Measurements from ENCODE around the gene PRPSAP2. TPM values are rescaled to one million over a fixed set of nuclear protein-coding genes. Genes with fewer than 3 reads are reported as not detected.

Gene PRPSAP2
- polyA plus RNA-seq, 1 donor = 21.1 TPM

DNA sequence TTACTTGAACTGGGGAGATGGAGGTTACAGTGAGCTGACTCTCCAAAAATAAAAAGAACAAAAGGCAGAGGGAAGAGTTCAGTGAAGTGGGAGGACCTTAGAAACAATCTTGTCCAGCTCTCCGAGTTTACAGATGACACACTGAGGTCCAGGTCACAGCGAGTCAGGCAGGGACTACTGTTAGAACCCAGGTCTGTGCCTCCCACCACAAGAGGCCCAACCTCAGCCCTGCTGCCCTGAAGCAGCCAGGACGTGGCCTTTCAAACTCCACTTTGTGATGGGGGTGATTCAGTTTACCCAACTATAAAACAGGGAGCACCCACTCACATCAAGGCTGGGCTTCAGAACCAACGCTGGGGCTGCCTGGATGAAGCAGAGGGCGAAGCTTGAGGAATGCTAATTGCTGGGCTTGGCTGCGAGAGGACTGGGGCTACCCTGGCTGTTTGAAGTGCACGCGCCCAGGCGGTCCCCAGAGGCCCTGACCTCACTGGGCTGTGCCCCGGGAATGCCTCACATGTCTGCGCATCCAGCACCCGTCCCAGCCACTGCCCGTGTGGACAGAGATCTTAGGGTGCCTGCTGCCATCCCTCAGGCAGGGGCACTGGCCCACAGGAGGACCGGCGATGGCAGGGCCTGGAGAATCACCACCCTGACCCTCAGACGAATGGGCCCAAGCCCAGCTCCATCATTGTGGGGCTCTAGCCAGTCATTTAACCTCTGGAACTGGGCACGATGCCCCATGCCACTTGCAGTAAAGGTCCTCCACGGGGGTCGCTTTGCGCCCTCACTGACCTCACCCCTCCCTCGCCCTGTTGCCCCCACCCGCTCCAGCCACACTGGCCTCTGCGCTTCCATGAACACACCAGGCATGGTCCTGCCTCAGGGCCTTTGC is 105.4 kb downstream of the PRPSAP2 start:
- no peak for DNase-seq

DNA sequence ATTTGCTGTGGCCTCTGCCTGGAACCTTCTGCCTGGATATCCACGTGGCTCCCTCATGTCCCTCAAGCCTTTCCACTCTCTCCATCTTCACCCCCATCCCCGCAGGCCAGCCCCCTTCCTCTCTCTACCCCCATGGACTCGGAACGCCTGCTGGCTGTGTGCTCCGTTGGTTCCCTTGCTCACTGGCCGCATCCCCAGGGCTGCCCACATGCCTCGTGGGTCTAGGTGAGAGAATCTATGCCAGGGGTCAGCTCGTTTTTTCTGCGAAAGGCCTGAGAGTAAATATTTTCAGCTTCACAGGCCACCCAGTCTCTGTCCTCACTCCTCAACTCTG is 106.1 kb downstream of the PRPSAP2 start:
- DNase-seq = no peak

- DNase-seq = no peak
These were observed 106.6 kb downstream of the PRPSAP2 start for GRCh38 chr17:18964550-18964949.

- no peak for DNase-seq
These were observed 107.8 kb downstream of the PRPSAP2 start for GRCh38 chr17:18965530-18966236.

GRCh38 chr17:18966831-18967624 is 109.1 kb downstream of the PRPSAP2 start:
- no peak for DNase-seq

DNA sequence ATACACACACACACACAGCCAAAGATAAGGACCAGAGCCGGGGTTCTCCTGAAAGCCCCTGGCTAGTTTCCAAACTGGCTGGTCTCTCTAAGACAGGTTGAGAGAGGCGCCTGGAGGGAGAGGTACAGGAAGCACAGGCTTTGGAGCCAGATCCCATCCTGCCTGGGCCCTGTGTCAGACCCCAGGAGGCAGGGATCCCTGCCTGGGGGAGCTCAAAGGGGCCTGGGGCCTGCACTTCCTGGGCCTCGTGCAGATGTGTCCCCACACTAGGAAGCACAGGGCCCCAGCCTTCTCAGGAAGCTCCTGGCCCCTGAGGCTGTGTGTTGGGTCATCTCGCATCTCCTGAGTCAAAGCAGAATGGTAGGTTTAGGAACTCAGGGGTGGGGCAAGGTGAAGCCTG is 110.0 kb downstream of the PRPSAP2 start:
- no peak for DNase-seq

DNA sequence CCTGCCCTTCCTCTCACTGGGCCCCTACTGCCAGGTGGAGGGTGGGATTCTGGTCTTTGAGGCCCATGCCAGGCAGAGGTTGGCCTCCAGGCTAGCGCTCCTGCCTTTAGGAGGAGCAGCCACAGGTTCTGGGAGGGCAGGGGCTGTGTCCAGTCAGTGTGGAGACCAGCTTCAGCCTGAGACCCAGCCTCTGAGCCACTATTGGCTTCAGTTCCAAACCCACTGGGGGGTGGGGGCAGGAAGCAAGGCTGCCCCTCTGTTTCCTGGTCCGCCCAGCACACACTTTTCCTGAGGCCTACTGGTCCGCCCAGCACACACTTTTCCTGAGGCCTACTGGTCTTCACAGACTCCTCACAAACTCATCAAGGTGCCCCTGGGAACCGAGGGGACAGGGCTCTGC is 110.4 kb downstream of the PRPSAP2 start:
- no peak for DNase-seq

GRCh38 chr17:18968945-18969887 is 111.3 kb downstream of the PRPSAP2 start:
- no peak for DNase-seq

DNA sequence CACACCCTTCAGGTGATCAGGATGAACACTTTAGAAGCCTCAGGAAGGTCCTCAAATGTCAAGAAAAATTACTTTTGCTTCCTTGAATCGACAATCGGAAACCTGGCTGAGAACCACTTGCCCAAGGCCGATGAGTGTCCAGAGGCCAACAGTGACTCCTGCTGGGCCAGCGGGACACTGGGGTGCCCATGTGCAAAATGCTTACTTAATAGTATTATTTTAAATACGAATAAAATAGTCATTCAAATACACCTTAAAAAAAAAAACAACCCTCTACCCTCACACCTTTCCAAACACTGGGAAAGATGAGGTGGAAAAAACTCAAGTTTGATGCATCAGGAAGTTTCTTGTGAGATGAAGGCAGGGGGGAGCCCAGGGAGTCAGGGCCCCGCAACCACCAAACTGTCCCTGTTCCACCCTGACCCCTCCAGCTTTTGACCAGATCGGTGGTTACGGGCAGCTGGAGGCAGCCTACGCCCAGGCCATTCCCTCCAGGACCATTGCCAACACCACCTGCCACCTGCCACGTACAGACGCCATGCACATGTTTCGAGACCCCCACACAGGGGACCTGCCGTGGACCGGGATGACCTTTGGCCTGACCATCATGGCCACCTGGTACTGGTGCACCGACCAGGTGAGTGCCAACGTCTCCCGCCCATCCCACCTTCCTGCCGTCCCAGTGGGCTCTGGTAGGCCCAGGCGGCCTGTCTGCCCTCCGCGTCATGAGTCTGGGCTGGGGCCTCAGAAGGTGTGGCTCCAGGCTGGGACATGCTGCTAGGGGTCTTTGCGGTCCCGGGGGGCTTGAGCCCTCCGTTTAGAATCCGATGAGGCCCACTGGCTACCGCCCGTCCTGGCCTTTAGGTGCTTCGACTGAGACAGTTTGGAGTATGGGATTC is 112.9 kb downstream of the PRPSAP2 start:
- DNase-seq = no peak

GRCh38 chr17:18971801-18972200 is 113.9 kb downstream of the PRPSAP2 start:
- DNase-seq = no peak

GRCh38 chr17:18974407-18975149 is 116.6 kb downstream of the PRPSAP2 start:
- DNase-seq = no peak

DNA sequence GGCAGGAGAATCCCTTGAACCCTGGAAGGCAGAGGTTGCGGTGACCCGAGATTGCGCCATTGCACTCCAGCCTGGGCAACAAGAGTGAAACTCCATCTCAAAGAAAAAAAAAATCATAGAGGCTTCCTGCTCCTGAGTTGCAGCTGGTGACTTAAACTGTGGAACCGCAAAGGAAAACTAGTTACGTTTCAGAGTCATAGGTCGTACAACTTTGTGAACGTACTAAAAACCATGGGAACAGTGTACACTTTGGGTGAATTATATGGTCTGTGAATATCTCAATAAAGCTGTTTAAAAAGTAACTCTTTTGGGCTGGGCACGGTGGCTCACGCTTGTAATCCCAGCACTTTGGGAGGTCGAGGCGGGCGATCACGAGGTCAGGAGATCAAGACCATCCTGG is 117.7 kb downstream of the PRPSAP2 start:
- no peak for DNase-seq

DNA sequence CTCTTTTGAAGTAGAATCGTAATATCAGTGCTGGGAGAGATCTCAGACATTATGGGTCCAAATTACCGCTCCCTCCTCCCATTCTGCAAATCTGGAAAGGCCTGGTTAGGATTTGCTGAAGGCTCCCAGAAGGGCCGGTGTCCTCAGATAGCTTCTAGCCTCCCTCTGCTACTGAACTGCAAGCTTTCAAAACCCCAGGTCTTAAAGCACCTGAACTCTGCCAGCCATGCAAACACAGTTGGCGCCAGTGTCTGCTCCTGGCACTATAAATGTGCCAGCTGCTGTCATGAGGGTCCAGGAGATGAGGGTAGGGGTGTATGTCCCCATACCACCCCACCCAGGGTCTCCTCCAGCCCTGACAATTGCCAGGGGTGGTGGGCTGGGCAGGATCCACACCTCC is 118.3 kb downstream of the PRPSAP2 start:
- no peak for DNase-seq

DNA sequence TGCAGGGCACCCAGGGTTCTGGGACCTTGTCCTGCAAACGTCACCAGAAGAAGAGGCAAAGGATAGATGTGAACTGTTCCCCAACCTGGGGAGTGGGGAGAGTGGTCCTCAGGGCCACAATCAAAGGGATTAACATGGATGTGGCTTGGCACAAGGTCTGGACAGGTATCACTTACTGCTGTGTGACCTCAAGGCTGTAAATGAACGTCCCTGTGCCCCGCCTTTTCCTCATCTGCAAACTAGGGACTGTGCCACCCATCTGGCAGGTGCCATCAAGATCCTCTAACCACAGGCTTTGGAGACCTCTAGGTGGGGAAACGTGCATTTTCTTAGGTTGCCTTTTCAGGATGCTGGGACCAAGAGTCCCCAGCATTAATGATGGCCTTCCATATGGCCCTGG is 119.1 kb downstream of the PRPSAP2 start:
- no peak for DNase-seq

- DNase-seq = no peak
These were observed 119.7 kb downstream of the PRPSAP2 start for GRCh38 chr17:18977646-18978045.

DNA sequence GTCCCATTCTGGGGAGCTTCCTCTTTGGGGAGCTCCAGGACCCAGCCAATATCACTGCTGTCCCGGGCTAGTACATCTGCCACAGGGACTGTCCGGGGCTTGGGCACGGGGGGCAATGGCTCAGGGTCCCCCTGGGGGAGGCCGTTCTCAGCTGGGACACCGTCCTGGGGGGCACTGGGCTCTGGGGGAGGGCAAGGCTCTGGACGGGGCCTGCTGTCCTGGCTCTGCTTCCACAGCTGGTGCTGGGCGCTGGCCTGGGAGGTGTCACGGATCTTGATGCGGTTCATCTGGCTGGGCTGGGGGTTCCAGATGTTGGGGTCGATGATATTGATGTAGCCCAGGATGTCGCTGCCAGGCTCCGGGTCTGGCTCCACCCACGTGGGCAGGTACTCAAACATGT is 120.1 kb downstream of the PRPSAP2 start:
- DNase-seq = no peak

GRCh38 chr17:18978655-18979054 is 120.7 kb downstream of the PRPSAP2 start:
- no peak for DNase-seq

Measured in hindlimb muscle (tissue), 1 donor.